Fibroblast of peridontal ligament (primary cell): ENCODE measurements around the gene UACA.
"Not testable (repeated sequence)": the region's sequence is repeated elsewhere in the genome, so short reads cannot be mapped to it uniquely, and the experiment has no call there.

ENCODE experiments used
- DNase-seq: peaks from one replicate; pipeline ENCODE4 v3.0.0-alpha.2; 2010; ENCODE audit errors: extremely low read depth

The UACA gene

DNA sequence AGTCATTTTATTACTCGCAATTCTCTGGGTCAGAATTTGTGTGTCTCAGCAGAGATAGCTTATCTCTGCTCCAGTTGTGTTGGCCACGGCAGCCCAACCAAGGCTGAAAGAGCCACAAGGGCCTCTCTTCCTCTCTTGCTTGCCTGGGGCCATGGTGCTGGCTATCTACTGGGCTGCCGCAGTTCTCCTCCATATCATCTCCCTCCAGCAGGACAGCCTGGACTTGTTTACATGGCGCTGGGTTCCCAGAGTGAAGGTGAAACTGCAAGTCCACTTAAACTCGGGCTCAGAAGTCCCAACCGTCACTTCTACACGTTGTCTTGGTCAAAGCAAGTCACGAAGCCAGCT, 134.8 kb downstream of the UACA start:
- DNase-seq: no peak

DNA sequence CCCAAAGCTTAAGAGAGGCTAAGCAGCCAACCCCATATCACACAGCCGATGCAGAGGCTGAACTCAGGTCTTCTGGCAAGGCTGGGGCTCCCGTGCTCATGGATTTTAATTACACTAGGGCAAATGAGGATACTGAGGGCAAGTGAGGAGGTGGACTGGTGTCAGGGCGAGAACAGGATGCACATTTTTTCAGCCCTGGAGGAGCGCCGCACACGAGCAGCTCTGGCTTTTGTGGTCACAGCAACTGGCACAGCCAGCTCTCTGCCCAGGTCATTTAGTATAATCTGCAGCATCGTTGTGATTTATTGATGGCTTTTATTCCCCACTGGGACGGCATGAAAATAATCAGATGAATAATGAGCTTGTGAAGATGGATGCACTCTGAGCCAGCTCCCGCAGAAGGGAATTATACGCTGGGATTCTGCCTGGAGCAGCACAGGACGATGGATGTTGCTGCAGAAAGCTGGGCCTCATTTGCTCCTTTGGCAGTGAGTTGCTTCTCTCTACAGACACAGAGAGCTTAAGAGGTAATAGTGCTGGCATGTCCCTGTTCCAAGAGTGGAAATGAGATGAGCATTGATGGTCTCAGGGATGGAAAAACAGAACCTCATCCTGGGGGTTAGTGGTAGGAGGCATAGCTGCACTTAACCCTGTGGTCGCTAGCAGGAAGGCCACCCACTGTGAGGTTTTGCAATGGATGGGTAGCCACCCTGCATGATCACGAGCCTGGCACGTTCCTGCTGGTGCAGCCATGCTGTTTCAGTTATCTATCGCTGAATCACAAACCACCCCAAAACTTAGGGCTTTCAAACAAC, 135.4 kb downstream of the UACA start:
- DNase-seq: peak; percentile 63

GRCh38 chr15:70627322-70627721, 136.0 kb downstream of the UACA start:
- no peak for DNase-seq

DNA sequence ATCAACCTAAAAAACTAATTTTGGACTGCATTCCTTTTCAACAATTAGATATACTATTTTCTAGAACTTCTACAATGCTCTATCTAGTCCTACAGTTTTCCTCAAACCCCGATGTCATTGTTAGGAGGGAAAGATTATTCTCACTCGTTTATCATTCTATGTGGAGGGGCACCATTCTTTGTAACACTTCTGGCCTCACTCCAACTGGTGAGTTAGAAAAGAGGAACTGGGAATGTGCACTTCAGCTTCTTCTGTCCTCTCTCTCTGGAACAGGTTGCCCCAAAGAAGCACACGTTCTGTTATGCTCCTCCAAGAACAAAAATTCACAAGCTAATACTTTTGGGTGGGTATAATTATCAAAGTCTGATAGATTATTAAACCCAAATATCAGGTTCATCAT, 137.9 kb downstream of the UACA start:
- DNase-seq: no peak

DNA sequence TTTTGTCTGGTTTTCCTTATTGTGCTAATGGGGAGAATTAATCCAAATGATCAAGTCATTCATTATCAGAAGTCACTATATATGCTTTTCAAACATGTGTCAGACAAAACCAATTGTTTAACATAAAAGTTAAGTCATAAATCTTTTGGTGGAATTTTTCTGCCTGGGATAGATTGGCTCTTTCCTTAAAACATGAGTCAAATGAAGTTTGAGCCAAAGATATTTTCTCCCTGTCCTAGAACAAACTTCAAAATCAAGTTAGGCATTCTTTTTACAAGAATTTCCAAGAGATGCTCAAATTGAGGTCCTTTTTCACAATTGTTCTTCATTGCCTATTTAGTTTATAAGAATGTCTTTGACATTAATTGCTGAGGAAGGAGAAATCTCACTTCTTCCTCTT, 138.3 kb downstream of the UACA start:
- DNase-seq: no peak

GRCh38 chr15:70618929-70619328, 144.4 kb downstream of the UACA start:
- no peak for DNase-seq

DNA sequence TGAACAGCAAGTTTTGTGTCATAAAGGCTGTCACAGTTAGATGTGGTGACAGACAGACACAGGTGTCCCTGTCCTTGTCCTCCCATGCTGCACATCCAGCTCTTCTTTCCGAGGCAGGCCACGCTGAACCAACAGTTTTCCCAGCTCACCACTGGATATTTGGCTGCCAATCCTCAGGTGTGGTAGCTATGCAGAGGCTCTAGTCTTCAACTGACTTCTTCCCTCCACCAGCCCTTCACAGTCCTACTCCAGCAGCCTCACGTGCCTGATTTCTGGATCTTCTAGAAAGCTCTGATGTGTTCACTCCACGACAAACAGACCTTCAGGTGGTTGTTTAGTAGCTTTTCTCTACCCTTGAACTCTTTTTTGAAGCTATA, 145.5 kb downstream of the UACA start:
- DNase-seq: no peak

GRCh38 chr15:70617076-70617910, 146.1 kb downstream of the UACA start:
- DNase-seq: no peak

GRCh38 chr15:70616311-70616756, 147.0 kb downstream of the UACA start:
- DNase-seq: not testable (repeated sequence)

- DNase-seq: no peak
Measured at GRCh38 chr15:70615435-70616310, 147.7 kb downstream of the UACA start.

- DNase-seq: no peak
Measured at GRCh38 chr15:70614221-70614620, 149.1 kb downstream of the UACA start.

DNA sequence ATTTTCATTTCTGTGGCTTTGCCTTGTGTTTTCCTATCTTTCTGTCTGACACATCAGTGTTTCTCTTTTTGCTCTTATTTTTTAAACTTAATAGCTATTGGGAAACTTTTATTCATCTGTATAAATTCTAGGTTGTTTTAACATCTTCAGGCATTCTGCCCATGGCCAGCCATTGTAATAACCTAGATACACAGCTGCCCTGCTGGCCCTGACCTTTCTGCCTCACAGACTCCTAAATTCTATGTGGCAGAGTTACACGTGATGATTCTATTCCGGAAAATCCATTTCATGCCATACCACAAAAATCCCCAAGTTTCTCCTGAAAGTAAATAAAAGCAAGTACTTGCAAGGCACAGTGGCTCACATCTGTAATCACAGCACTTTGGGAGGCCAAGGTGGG, 150.1 kb downstream of the UACA start:
- DNase-seq: peak; percentile 52

DNA sequence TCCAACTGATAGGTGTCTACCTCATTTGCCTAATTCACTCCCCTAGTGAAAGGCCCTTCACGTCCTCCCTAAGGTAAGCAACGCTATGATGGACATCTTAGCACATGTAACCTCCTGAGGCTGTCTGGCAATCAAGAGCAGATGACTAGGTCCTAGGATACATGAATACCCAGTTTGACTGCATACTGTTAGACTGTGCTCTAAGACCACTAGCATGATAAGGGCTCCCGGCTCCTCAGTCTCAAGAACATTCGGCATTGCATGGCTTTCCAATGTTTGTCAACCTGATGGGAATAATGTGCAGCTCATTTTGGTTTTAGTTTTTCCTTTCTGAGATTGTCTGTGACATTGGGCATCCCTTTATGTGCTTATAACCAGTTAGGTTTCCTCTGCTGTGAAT, 152.1 kb downstream of the UACA start:
- DNase-seq: no peak

- no peak for DNase-seq
Measured at GRCh38 chr15:70610541-70610940, 152.8 kb downstream of the UACA start.

GRCh38 chr15:70609889-70610288, 153.5 kb downstream of the UACA start:
- DNase-seq: no peak

DNA sequence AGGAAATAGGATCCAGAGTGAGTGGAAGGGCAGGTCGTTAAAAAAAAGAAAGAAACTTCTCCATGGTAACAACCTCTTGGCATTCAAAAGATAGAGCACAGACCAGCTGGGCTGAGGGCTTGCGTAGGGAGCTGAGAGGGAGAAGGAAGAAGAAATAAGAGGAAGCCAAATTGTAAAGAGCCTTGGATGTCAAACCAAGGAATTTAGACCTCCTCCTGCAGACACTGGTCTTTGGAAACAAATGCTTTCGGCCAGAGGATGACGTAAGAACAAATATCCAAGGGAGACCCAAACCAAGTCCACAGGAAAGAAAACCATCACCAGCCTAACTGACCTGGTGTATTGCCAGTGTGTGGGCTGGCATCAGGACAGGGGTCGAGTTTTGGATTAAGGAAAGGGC, 155.2 kb downstream of the UACA start:
- peak; percentile 65 for DNase-seq

DNA sequence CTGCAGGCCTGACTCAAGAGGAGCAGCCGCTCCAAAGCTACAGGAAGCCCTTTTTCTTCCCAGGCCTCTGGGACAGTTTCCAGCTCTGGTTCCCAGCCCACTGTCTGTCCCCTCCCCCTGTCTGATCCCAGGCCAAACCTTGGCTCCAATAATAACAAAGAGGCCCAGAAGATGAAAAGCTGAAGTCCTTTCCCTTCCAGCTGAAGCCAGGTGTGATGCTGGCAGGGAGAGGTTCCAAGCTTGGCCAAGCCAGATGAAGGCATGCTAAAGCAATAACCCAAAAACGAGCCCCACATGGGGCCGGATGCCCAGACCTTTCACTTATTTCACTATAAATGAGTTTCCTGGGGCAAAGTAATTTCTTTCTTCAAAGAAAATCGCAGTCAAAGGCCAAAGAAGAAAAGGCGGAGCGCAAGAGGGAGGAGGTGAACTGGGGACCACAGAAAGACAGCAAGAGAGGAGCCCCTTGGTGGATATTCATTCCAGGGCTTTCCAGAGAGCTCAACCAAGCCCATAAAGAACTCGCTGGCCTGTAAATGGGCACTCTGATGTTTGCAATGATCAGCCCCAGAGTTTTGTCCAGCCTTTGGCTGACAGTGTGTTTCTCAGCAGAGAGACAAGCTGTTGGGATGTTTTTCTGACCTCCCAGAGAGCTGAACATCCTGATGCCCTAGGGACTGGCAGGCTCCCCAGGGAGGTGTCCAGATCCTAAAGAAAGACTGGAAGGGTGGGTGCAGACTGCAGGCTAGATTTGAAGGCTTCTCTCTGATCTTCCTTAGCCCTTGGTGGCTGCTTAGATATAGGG, 157.6 kb downstream of the UACA start:
- peak; percentile 75 for DNase-seq

GRCh38 chr15:70604666-70605315, 158.6 kb downstream of the UACA start:
- no peak for DNase-seq
